ENCODE results near the gene QSOX1.

- no peak for TF ChIP-seq RFX5 (IDR thresholded peaks at IDR 0.05; ENCODE audit: low read depth, low read length)
- TF ChIP-seq CTCF (conservative IDR thresholded peaks at IDR 0.05; ENCODE audit: low read depth, low read length), result no peak
- no peak for TF ChIP-seq POLR2A (IDR thresholded peaks at IDR 0.05; ENCODE audit: low read depth, low read length)
- TF ChIP-seq CEBPB (IDR thresholded peaks at IDR 0.05; ENCODE audit: low read depth, low read length), result peak; percentile 86
- TF ChIP-seq ELK1 (IDR thresholded peaks at IDR 0.05; ENCODE audit: borderline replicate concordance, low read depth, low read length), result no peak
- TF ChIP-seq SMC3 (IDR thresholded peaks at IDR 0.05; ENCODE audit: low read depth, low read length), result no peak
- TF ChIP-seq FOS (IDR thresholded peaks at IDR 0.05; ENCODE audit: low read depth, low read length), result no peak
- TF ChIP-seq MXI1 (IDR thresholded peaks at IDR 0.05; ENCODE audit: borderline replicate concordance, low read depth, low read length), result no peak
- TF ChIP-seq MAFK (IDR thresholded peaks at IDR 0.05; ENCODE audit: low read depth, low read length), result no peak
- no peak for TF ChIP-seq RAD21 (IDR thresholded peaks at IDR 0.05; ENCODE audit: low read length)
Observed at GRCh38 chr1:180116964-180117763, 37.5 kb upstream of the QSOX1 start.
